Keratinocyte (primary cell): ENCODE measurements around the gene DNAJB6. TPM values are rescaled to one million over a fixed set of nuclear protein-coding genes. Genes with fewer than 3 reads are reported as not detected.

Experiments
- DNase-seq: peaks from one replicate; pipeline ENCODE4 v3.0.0-alpha.2; 2011; ENCODE audit warnings: low read depth, missing footprints, low spot score
- FAIRE-seq: peaks from 2 replicates; lab custom pipeline; 2011; peaks lifted over from hg19 to GRCh38; lab: Jason Lieb, UNC
- H2AFZ ChIP-seq: 2 replicates; pipeline ENCODE4 v1.6.0; 2012; ENCODE audit warnings: low read length, control low read depth, inconsistent platforms; ENCODE audit not compliant: control insufficient read depth
- H3K27ac ChIP-seq: 2 replicates; pipeline ENCODE4 v1.5.1; 2011; ENCODE audit warnings: low read length; ENCODE audit not compliant: control insufficient read depth, insufficient read depth
- H3K27me3 ChIP-seq: 3 replicates; pipeline ENCODE4 v1.6.0; 2011; ENCODE audit warnings: low read length; ENCODE audit not compliant: control insufficient read depth, insufficient read depth; ENCODE audit errors: extremely low read depth
- H3K36me3 ChIP-seq, 2 experiments: 2 replicates in 1 of 2; 3 replicates in 1 of 2; pipeline ENCODE4 v1.5.1; 2011; ENCODE audit warnings: low read length in 2 of 2, mild to moderate bottlenecking in 1 of 2; ENCODE audit not compliant: control insufficient read depth in 2 of 2, insufficient read depth in 2 of 2; ENCODE audit errors: extremely low read depth in 1 of 2
- H3K4me1 ChIP-seq: 3 replicates; pipeline ENCODE4 v1.5.1; 2011; ENCODE audit warnings: low read length; ENCODE audit not compliant: control insufficient read depth, insufficient read depth; ENCODE audit errors: extremely low read depth
- H3K4me2 ChIP-seq: 3 replicates; pipeline ENCODE4 v1.6.0; 2011; ENCODE audit warnings: low read depth, low read length; ENCODE audit not compliant: control insufficient read depth, insufficient read depth; ENCODE audit errors: extremely low read depth
- H3K4me3 ChIP-seq, 3 experiments: fragments of 200-600 bp in 1 of 3; sonication (generic) in 1 of 3; 2 replicates in 2 of 3; 3 replicates in 1 of 3; pipeline ENCODE4 v1.5.1; 2011 to 2016; ENCODE audit warnings: low read length in 3 of 3, mild to moderate bottlenecking in 3 of 3, control low read depth in 2 of 3, inconsistent platforms in 1 of 3, low read depth in 1 of 3, mixed read lengths in 1 of 3, mixed run types in 1 of 3, moderate library complexity in 1 of 3; ENCODE audit not compliant: control insufficient read depth in 2 of 3, insufficient read depth in 2 of 3; ENCODE audit errors: extremely low read depth in 1 of 3
- H3K79me2 ChIP-seq: 2 replicates; pipeline ENCODE4 v1.6.0; 2012; ENCODE audit warnings: low read length; ENCODE audit not compliant: control insufficient read depth, insufficient read depth
- H3K9ac ChIP-seq: 3 replicates; pipeline ENCODE4 v1.6.0; 2011; ENCODE audit warnings: low read length; ENCODE audit not compliant: control insufficient read depth, insufficient read depth; ENCODE audit errors: extremely low read depth
- H3K9me1 ChIP-seq: 3 replicates; pipeline ENCODE4 v1.6.0; 2011; ENCODE audit warnings: low read length; ENCODE audit not compliant: control insufficient read depth, insufficient read depth; ENCODE audit errors: extremely low read depth
- H3K9me3 ChIP-seq: 2 replicates; pipeline ENCODE4 v1.5.1; 2012; ENCODE audit warnings: low read depth, low read length; ENCODE audit not compliant: control insufficient read depth
- H4K20me1 ChIP-seq: 3 replicates; pipeline ENCODE4 v1.6.0; 2011; ENCODE audit warnings: low read length; ENCODE audit not compliant: control insufficient read depth, insufficient read depth; ENCODE audit errors: extremely low read depth
- EZH2 ChIP-seq: IDR thresholded peaks from one replicate; pipeline ENCODE4 v1.6.1; 2012; ENCODE audit warnings: inconsistent platforms, mild to moderate bottlenecking, low read length, moderate library complexity
- dilution Hi-C: fragments of 300-500 bp; cut with MboI; formaldehyde crosslinking; loops from one replicate; pipeline ENCODE4 v1.7.0; 2020; ENCODE audit warnings: low sequenced_read_pairs; ENCODE audit not compliant: extremely low pct_ligation_motif_present
- polyA plus RNA-seq, 5 experiments: library from polyadenylated mRNA; depleted of rRNA in 3 of 5; stranded (reverse) in 3 of 5; stranded (forward) in 1 of 5; unstranded in 1 of 5; fragments of >200 nt; gene quantifications; 1 replicate in 1 of 5; 2 replicates in 3 of 5; 3 replicates in 1 of 5; pipeline versions ENCODE4 v1.2.1 to v1.2.3, GENCODE V29; 2011 to 2012; ENCODE audit warnings: missing spikeins in 2 of 5, low read depth in 1 of 5, low replicate concordance in 1 of 5
- TF ChIP-seq, protein P1 (sequence below), 3 experiments: IDR thresholded peaks in 1 of 3; conservative IDR thresholded peaks in 1 of 3; optimal IDR thresholded peaks in 1 of 3; 2 replicates in 2 of 3; 3 replicates in 1 of 3; pipeline versions ENCODE3 to v1.5.1; 2011; ENCODE audit warnings: low read length in 3 of 3, mild to moderate bottlenecking in 3 of 3, moderate library complexity in 2 of 3, control low read depth in 1 of 3, inconsistent platforms in 1 of 3; ENCODE audit not compliant: insufficient read depth in 2 of 3; ENCODE audit errors: extremely low read depth in 1 of 3

Gene DNAJB6
- polyA plus RNA-seq, 1 donor (not counting 4 experiments of a cell fraction or from before 2014, with no cell fraction given) = 152 TPM

DNA sequence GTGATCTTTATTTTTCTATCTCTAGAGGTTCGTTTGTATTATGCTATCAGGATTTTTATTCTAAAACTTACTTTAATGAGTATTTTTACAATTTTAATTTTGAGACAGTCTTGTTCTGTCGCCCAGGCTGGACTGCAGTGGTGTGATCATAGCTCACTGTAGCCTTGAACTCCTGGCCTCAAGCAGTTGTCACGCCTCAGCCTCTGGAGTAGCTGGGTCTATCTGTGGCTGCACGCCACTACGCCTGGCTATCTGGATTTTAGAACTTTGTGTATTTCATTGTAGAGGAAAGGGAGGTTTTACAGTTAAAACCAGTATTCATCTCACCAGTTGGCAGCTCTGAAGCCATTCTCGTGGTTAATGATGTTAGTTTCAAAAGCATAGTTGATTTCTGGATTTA, 25.9 kb downstream of the DNAJB6 start:
- Histone ChIP-seq H3K9me3 (no peaks in the 10 kb centered on the region), H3K9me1 (peaks cover 8% of the 10 kb centered on the region), H3K79me2 (peaks cover 99% of the 10 kb centered on the region), H3K9ac (no peak overlapping the region), H2AFZ (no peak overlapping the region), H3K4me3 (no peak overlapping the region), H3K36me3 (peaks cover 43 to 54% of the 10 kb centered on the region in 2 experiments), H4K20me1 (peaks cover 49% of the 10 kb centered on the region), H3K27ac (no peak overlapping the region), H3K27me3 (no peaks in the 10 kb centered on the region), H3K4me2 (no peak overlapping the region), H3K4me1 (peaks cover 13% of the 10 kb centered on the region)
- dilution Hi-C loops = no loop called here
- no peak for TF ChIP-seq EZH2
- TF ChIP-seq, protein P1, sequence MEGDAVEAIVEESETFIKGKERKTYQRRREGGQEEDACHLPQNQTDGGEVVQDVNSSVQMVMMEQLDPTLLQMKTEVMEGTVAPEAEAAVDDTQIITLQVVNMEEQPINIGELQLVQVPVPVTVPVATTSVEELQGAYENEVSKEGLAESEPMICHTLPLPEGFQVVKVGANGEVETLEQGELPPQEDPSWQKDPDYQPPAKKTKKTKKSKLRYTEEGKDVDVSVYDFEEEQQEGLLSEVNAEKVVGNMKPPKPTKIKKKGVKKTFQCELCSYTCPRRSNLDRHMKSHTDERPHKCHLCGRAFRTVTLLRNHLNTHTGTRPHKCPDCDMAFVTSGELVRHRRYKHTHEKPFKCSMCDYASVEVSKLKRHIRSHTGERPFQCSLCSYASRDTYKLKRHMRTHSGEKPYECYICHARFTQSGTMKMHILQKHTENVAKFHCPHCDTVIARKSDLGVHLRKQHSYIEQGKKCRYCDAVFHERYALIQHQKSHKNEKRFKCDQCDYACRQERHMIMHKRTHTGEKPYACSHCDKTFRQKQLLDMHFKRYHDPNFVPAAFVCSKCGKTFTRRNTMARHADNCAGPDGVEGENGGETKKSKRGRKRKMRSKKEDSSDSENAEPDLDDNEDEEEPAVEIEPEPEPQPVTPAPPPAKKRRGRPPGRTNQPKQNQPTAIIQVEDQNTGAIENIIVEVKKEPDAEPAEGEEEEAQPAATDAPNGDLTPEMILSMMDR (optimal IDR thresholded peaks at IDR 0.05 in 1 of 3, IDR thresholded peaks at IDR 0.05 in 1 of 3, conservative IDR thresholded peaks at IDR 0.05 in 1 of 3; ENCODE audit: extremely low read depth in 1 of 3, insufficient read depth in 2 of 3, low read length in 3 of 3) = no peak
- FAIRE-seq (no peak), DNase-seq (no peak)

DNA sequence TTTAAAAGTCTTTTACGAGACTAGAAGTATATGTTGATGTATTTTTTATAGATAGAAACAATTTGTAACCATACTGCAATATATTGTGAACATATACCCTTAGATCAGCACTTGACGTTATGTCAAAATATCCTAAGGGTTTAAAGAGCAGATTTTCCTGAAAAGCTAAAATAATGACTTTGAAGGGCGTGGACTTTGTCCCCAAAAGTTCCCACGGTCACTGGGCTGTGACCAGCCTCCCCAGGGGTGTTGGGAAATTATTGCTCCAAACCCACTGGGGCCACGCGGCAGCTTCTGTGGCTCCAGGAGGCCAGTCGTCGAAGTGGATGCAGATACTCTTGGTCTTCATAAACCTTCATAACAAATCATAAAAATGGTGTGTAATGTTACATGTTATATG, 29.9 kb downstream of the DNAJB6 start:
- Histone ChIP-seq H3K36me3 (peaks cover 47 to 63% of the 10 kb centered on the region in 2 experiments), H3K79me2 (peaks cover 92% of the 10 kb centered on the region), H3K4me1 (no peaks in the 10 kb centered on the region), H3K27ac (no peak overlapping the region), H2AFZ (no peak overlapping the region), H3K9ac (no peak overlapping the region), H3K9me1 (peaks cover 4% of the 10 kb centered on the region), H3K9me3 (no peaks in the 10 kb centered on the region), H3K27me3 (no peaks in the 10 kb centered on the region), H3K4me3 (no peak overlapping the region), H3K4me2 (no peak overlapping the region), H4K20me1 (peaks cover 31% of the 10 kb centered on the region)
- TF ChIP-seq, protein P1 (optimal IDR thresholded peaks at IDR 0.05 in 1 of 3, IDR thresholded peaks at IDR 0.05 in 1 of 3, conservative IDR thresholded peaks at IDR 0.05 in 1 of 3; ENCODE audit: extremely low read depth in 1 of 3, insufficient read depth in 2 of 3, low read length in 3 of 3) = no peak
- no peak for TF ChIP-seq EZH2
- dilution Hi-C loops = no loop called here
- no peak for DNase-seq
- FAIRE-seq = no peak
